ENCODE measurements around the gene PON3. TPM values are rescaled to one million over a fixed set of nuclear protein-coding genes. Genes with fewer than 3 reads are reported as not detected.

The PON3 gene
- not detected in 2 replicates for total RNA-seq

GRCh38 chr7:95396136-95397032 lies at the start of gene PON3:
Gene PON3, minus strand, starts transcription at chr7:95396375. Its CDS starts 25 bp downstream, at chr7:95396350.

GRCh38 chr7:95434557-95435421 lies 38.6 kb upstream of the PON3 start, which contains the start of gene PON2:
Gene PON2, minus strand, starts transcription at chr7:95435028. Its CDS starts 77 bp downstream, at chr7:95434951.

GRCh38 chr7:95324431-95324830 lies 71.7 kb downstream of the PON3 start, which contains the start of gene PON1:
Gene PON1, minus strand, starts transcription at chr7:95324532. Its CDS starts 57 bp downstream, at chr7:95324475.

Small RNA genes within 50 kb of the gene (small RNA-seq; reads per million reads assigned to genes)
- gene AC004022.2 (ENCODE audit: low replicate concordance), result not detected

Other genes with a start within 250 kb of the PON3 start
- gene PON1, start 71.8 kb downstream of the PON3 start, total RNA-seq, result not detected in 2 replicates
- 33.9 and 52.8 TPM in 2 replicates for gene PON2, start 38.7 kb upstream of the PON3 start, total RNA-seq
- gene ASB4, start 89.6 kb upstream of the PON3 start, total RNA-seq, result not detected in 2 replicates
- gene PDK4, start 200.1 kb upstream of the PON3 start, total RNA-seq, result under 0.01 TPM in 1 of 2 replicates, not detected in the other